Posterior vena cava (tissue), 2 donors: ENCODE results near the gene EXOC3. TPM values are rescaled to one million over a fixed set of nuclear protein-coding genes. Genes with fewer than 3 reads are reported as not detected.
"Not testable (repeated sequence)": the region's sequence is repeated elsewhere in the genome, so short reads cannot be mapped to it uniquely, and the experiment has no call there.

Experiments used
- DNase-seq: peaks from one replicate; pipeline ENCODE4 v3.0.0-alpha.2; 2020; ENCODE audit warnings: low spot score
- intact Hi-C, 2 donors: fragments of 100-400 bp; cut with DNase I; formaldehyde crosslinking; loops; one replicate each; pipeline versions ENCODE4 v1.14.1 to v1.14.2; 2022 to 2023
- total RNA-seq, 2 donors: library from RNA; stranded (reverse); fragmentation: NEBNext Ultra II Directional; extraction: Animal tissue kit (Norgen Biotek cat#: 25700); gene quantifications; one replicate each; pipeline ENCODE4 v1.2.1, GENCODE V29; 2021
- donor health status: DM: yes; HTN: yes; CAD: no.
- donor health status: DM: yes; HTN: yes; CAD: no.

Gene EXOC3
- total RNA-seq, 2 donors from 2014 or later: 52.6 to 54.2 TPM

- no peak for DNase-seq
- intact Hi-C loops: no loop called here
These were observed 21.5 kb downstream of the EXOC3 start for GRCh38 chr5:464446-464842.

DNA sequence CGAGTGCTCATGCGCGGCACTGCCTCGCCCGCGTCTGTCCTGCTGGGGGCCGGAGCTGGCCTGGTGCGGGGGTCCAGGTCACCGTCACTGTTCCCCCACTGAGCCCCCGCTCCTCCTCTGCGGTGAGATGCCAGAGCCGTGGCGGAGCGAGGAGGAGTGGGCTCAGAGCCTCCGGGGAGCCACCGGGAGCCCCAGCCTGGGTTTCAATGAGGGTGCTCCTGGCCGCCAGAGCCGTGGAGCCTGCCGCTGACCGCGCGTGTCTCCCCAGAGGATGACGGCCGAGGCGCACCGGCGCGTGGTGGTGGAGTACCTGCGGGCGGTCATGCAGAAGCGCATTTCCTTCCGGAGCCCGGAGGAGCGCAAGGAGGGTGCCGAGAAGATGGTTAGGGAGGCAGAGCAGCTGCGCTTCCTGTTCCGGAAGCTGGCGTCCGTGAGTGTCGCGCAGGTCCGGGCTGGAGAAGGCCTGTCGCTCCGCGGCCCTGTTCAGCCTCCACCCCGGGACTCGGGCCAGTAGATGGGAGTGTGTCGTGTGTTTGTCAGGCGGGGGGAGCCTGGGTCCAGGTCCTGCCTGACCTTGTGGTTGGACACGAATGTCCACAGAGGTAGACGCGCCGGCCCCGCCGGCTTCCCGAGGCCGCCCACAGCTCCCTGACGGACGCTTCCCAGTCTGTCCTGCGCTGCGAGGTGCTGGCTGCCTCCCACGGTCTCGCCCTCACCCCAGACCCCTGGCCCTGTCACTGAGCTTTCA, 22.0 kb downstream of the EXOC3 start:
- intact Hi-C loops: no loop called here
- DNase-seq: peak; percentile 72

GRCh38 chr5:465591-466403, 22.8 kb downstream of the EXOC3 start:
- DNase-seq: peak; percentile 75
- intact Hi-C loops: no loop called here

DNA sequence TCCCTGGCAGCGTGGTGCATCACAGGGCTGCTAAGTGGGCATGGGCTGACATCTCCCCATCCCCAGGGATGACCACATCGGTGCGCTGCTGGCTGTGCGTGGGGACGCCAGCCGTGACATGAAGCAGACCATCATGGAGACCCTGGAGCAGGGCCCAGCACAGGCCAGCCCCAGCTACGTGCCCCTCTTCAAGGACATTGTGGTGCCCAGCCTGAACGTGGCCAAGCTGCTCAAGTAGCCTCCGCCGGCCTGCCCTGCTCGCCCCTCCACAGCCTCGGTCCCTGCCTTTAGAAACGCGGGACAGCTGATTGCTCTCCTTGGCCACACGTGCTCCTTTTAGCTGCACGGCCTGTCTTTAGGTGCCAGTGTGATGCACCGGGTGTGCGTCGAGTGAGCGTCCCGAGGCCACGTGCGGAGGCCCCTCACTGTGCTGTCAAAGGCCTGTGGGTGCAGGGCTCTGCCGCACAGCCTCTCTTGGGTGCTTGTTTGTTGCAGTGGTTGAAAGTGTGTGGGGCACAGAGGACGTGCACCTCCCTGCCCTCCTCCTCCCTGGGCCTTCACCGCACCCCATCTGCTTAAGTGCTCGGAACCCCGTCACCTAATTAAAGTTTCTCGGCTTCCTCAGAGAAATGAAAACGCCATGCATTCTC, 23.8 kb downstream of the EXOC3 start:
- intact Hi-C loops: no loop called here
- peak; percentile 75 for DNase-seq

- intact Hi-C loops: no loop called here
- peak; percentile 73 for DNase-seq
These were observed 25.4 kb downstream of the EXOC3 start for GRCh38 chr5:468401-468800.

- intact Hi-C loops: no loop called here
- peak; percentile 54 for DNase-seq
These were observed 26.9 kb downstream of the EXOC3 start for GRCh38 chr5:469752-470483.

GRCh38 chr5:470961-471749, 28.2 kb downstream of the EXOC3 start:
- peak; percentile 80 for DNase-seq
- intact Hi-C loops: no loop called here

GRCh38 chr5:471750-472058, 28.7 kb downstream of the EXOC3 start:
- no peak for DNase-seq
- intact Hi-C loops: no loop called here

DNA sequence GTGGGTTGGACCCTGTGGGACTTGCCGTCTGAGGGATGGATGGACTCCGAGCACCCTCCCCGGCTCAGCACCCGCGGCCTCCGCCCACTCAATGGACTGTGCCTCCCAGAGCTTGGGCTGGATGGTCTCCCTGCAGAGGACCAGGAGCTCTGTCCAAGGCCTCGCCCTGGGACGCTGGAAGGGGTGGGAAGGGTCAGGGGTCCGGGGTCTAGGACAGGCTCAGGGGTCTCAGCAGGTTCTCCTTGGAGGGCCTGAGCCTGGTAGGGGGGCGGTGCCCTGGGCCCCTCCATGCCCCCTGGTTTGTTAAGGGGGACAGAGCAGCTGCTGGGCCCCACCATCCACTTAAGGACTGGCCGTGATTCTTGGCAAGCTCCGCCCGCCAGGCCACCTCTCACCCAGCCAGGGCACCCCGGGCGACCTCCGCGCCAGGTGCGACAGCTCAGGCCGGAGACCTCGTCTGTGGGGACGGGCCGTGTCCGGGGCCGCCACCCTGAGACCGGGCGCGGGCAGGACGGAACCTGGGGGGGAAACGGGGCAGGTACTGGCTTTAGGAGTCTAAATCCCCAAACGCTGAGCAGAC, 29.2 kb downstream of the EXOC3 start:
- DNase-seq: peak; percentile 79
- intact Hi-C loops: no loop called here

DNA sequence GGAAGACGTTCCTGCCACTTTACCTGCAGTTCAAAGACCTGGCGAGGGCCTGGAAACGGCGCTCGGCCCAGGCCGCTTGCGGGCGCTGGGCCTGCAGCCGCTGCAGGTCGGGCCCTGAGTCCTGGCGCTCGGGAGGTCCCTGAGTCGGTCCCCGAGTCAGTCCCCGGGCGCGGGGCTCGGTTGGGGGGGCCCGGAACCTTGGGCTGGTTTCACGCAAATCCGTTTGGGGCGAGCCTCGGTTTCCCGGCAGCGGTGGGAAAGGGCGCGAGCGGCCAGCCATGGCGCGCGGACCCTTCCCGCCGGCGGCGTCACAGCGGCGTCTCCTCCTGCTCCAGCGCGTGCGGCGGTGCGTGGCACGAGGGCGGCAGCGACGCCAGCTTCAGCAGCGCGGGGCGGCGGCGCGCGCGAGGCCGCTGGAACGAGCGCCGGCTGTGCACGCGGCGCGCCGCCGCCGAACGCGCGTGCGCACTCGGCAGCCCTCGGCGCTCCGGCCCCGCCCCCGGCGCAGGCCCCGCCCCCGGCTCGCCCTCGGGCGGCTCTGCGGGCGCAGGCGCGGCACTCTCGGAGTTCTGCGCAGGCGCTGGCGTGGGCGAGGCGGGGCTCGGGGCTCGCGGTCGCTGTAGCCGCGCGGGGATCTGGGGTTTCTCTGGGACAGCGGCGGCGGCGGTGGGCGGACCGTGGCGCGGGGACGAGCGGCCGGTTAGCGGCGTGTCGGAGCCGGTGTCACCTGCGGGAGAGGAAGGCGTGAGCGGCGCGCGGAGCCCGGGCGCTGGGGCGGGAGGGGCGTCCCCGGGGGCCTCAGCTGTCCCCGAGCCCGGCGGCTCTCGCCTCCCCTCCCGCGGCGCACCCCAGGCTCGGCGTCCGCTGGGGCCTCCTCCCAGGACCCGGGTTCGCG, 29.9 kb downstream of the EXOC3 start:
- intact Hi-C loops: no loop called here
- DNase-seq: peak; percentile 96

DNA sequence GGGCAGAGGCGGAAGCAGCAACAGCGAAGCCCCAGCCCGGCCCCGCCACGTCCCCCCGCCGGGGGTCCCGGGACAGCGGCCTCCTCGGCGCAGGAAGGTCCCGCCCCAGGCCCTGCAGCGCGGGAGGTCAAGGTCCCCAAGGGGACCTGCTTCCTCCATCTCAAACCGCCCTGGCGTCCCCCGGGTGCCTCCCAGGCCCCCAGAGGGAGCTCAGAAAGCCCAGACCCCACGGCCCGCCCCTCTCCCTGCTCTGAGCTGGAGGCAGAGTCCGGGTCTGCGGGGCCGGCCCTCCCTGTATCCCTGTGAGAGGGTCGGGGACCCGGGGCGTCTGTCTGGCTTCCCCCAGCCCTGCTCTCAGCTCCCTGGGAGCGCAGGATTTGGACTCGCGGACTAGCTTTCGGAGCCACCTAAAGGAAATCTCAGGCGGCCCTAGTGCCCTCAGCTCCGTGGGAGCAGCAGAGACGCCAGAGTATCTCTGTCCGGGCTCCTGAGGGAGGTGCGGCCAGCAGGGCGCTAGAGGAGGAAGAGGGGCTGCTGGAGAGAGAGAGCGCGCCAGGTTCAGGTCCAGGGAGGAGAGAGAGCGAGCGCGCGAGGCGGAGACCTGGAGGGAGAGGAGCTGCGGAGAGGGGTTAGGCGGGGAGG, 30.7 kb downstream of the EXOC3 start:
- intact Hi-C loops: no loop called here
- DNase-seq: peak; percentile 85

DNA sequence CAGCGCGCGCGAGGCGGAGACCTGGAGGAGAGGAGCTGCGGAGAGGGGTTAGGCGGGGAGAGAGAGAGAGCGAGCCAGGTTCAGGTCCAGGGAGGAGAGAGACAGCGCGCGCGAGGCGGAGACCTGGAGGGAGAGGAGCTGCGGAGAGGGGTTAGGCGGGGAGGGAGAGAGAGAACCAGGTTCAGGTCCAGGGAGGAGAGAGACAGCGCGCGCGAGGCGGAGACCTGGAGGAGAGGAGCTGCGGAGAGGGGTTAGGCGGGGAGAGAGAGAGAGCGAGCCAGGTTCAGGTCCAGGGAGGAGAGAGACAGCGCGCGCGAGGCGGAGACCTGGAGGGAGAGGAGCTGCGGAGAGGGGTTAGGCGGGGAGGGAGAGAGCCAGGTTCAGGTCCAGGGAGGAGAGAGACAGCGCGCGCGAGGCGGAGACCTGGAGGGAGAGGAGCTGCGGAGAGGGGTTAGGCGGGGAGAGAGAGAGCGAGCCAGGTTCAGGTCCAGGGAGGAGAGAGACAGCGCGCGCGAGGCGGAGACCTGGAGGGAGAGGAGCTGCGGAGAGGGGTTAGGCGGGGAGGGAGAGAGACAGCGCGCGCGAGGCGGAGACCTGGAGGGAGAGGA, 31.4 kb downstream of the EXOC3 start:
- intact Hi-C loops: not testable (repeated sequence)
- DNase-seq: peak; percentile 7

DNA sequence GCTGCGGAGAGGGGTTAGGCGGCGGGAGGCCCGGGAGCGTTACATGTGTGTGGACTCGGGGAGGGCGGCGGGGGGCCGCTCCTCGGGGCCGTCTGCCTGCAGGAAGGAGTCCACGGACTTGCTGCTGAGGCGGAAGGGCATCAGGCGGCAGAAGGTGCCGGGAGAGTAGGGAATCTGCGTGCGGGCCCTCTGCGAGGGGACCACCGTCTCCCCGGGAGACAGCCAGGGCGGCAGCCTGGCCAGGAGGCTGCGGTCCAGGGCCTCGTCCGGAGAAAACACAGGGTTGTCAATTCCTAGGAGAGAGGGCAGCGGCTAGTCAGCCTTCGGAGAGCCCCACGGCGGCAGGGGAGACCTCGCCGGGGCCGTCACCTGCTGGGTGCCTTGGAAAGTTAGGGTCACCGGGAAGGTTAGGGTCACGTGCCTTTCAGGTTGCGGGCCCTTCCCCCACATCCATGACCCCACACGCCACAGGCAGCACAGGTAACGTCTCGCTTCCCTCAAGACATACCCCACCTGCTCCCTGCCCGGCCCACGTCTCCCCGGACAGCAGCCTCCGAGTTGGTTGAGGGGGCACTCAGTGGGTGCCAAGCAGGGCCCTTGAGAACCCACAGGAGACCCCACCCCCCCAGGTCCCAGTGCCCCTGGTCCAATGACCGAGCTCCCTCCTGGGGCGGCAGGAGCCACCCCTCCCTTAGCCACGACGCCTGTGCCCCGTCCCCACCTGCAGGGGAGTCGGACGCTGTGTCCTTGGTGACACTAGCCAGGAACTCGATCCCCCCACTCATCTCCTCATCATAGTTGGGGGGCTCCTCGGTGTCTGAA, 32.1 kb downstream of the EXOC3 start:
- intact Hi-C loops: no loop called here
- peak; percentile 81 for DNase-seq

DNA sequence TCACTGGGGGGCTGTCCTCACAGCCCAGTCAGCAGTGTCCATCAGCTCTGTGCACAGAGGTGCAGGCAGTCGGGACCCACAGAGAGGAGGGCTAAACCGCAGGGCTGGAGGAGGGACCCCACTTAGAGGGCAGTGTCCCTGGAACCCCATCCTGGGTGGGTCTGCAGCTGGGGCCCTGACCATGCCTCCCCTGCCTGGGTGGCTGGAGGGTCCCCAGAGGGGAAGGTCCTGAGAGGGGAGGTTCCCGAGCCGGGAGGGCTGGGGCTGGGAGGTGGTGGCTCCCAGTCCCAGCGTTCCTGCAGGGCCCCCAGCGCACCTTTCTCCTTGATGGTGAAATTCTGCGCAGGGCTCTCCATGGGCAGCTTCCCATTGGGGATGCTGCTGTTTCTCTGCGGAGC, 32.7 kb downstream of the EXOC3 start:
- intact Hi-C loops: no loop called here

DNA sequence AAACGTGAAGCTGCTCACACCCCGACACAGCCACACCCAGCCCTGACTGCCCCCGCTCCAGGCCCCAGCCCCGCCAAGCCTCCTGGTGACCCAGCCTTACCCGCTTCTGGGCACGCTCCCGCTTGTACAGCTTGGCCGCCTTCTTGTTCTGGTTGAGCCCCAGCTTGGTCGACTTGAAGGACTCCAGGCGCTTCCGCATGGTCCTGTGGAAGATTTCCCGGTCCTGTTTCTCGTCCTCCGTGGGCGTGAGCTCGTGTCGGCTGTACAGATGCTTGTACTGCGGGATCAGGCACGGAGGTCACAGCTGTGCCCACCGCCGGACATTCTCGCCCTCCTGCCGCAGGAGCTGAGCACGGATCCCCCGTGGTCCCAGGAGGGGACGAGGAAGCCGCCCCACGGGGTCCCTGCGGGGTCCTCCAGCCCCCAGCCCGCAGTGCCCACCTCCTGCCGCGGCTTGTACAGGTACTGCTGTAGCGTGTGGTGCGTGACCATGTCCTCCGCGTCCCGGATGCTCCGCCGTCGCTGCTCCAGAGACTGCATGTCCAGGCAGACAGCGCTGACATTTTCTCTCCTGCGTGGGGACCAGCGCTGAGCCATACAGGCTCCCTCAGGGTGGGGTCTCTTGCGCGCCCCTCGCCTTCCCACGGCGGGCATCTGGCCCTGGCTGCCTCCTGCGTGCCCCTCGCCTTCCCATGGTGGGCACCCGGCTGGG, 33.3 kb downstream of the EXOC3 start:
- intact Hi-C loops: no loop called here

More for the DNA sequence above, 32.7 kb downstream of the EXOC3 start:
- peak; percentile 74 for DNase-seq

More for the DNA sequence above, 33.3 kb downstream of the EXOC3 start:
- DNase-seq: peak; percentile 71
